Activated T-helper 17 cell treated with anti-CD3 and anti-CD28 coated beads, Interleukin-2, amount 50 U/mL, for 72 hours (primary cell): Measurements from ENCODE around the gene HS6ST1. TPM values are rescaled to one million over a fixed set of nuclear protein-coding genes. Genes with fewer than 3 reads are reported as not detected.
"Not testable (repeated sequence)": the region's sequence is repeated elsewhere in the genome, so short reads cannot be mapped to it uniquely, and the experiment has no call there.

Experiments
- ATAC-seq: fragments of 150-1000 bp; cut with Tn5 transposase; replicated peaks from 2 replicates; pipeline ENCODE4 v1.10.0; 2021; ENCODE audit warnings: mild to moderate bottlenecking, moderate library complexity
- H3K27ac Mint-ChIP-seq: one replicate; pipeline ENCODE4 v1.8.0; 2022; ENCODE audit warnings: mixed read lengths
- H3K27me3 Mint-ChIP-seq: one replicate; pipeline ENCODE4 v1.8.0; 2022; ENCODE audit warnings: mixed read lengths
- H3K36me3 Mint-ChIP-seq: one replicate; pipeline ENCODE4 v1.8.0; 2022; ENCODE audit warnings: low read depth, mild to moderate bottlenecking, mixed read lengths
- H3K4me1 Mint-ChIP-seq: one replicate; pipeline ENCODE4 v1.8.0; 2022; ENCODE audit warnings: mixed read lengths
- H3K4me3 Mint-ChIP-seq: one replicate; pipeline ENCODE4 v1.8.0; 2022; ENCODE audit warnings: mild to moderate bottlenecking, mixed read lengths
- H3K9me3 Mint-ChIP-seq: one replicate; pipeline ENCODE4 v1.8.0; 2022; ENCODE audit warnings: mixed read lengths
- total RNA-seq, 2 donors: library from RNA; stranded (reverse); gene quantifications; one replicate each; pipeline ENCODE4 v1.2.3, GENCODE V29; 2022

HS6ST1 gene
- total RNA-seq, 2 donors from 2014 or later = 3.8 to 7.8 TPM

DNA sequence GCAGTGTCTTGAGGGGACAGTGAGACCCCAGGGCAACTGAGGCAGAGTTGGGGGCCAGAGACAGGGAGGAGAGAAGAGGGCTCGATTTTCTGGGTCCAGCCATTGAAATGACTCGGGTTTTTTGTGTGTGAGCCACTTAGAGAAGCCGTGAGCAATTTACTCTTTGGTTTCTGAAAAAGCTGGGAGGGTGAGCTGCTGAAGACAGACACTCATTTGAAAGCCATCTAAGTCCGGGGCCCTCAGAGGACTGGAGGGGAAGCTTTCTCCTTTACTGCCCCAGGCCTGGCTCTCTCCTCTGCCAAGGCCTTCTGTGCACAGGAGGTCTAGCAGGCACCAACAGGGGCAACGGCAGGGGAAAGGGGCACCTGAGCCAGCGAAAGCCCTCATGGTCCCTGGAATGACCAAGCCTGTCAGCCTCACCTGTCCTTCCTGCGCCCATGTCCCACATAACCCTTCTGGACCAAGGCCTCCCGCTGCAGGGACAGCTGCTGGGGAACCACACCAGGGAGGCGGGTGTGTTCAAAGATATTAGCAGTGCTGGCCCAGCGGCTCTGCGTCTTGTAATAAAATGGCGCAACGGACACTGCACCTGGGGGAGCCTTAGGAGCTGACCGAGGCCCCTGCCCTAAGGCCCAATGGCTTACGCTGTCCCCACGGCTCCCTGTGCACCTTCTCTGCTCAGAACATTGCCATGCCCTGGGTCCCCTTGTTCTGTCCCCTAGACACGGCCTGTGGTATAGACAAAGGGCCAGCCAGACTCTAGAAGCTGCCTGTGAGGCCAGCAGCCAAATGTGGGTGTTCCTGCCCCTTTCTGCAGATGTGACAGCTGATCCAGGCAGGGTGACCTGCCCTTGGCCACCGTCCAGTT, 45.8 kb downstream of the HS6ST1 start:
- Mint-ChIP-seq H3K36me3 (peaks cover 23% of the 10 kb centered on the region), H3K4me1 (peaks cover 6% of the 10 kb centered on the region), H3K9me3 (no peaks in the 10 kb centered on the region), H3K27ac (no peak overlapping the region), H3K27me3 (no peaks in the 10 kb centered on the region), H3K4me3 (no peak overlapping the region)
- no peak for ATAC-seq

DNA sequence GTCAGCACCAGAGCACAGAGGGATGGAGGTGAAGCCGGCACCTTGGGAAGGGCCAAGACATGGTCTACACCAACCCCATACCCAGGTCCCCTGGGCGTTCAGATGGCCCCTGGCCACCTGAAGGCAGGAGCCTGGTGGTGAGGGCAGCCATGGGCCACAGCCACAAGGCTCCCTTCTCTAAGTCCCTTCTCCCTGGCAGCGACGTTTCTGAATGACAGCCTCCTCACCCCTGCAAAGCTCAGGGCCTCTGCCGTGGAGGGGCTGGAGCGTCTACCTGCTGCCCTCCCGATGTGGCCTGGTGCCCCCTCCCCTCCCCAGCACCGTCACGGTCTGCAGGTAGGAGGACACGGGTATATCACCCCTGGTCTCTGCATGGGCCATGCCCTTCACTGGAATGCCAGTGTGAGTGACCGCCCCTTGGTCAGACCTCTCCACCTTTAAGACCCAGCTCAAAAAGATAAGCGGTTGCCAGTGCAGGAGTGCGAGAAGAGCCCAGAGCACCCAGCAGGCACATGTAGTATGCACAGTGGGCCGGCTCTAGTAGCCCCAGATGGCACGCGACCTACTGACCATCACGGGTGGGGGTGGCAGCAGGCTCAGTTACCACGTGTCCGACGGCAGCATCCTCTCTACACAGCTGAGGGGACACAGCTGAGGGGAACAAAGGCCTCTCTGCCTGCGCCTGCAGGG, 46.6 kb downstream of the HS6ST1 start:
- peaks cover 6% of the 10 kb centered on the region for H3K4me1 Mint-ChIP-seq
- peaks cover 23% of the 10 kb centered on the region for H3K36me3 Mint-ChIP-seq
- no peaks in the 10 kb centered on the region for H3K27me3 Mint-ChIP-seq
- H3K27ac Mint-ChIP-seq = no peak overlapping the region
- ATAC-seq = no peak
- H3K4me3 Mint-ChIP-seq = no peak overlapping the region
- H3K9me3 Mint-ChIP-seq = no peaks in the 10 kb centered on the region

DNA sequence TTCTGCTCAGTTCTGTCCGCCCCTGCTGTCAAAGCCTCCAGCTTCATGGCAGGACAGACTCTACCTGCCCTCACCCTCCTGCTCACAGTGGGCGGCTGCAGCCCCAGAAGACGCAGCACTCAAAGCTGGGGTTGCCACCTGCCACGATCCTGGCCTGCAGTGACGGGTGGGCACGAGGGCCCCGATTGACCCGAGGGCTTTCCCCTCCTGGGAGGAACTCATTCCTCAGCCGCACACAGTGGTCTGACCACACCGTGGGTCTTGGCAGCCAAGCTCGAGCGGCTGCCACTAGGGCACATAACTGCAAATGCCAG, 47.1 kb downstream of the HS6ST1 start:
- H3K4me3 Mint-ChIP-seq = no peak overlapping the region
- no peak overlapping the region for H3K27ac Mint-ChIP-seq
- peaks cover 23% of the 10 kb centered on the region for H3K36me3 Mint-ChIP-seq
- H3K9me3 Mint-ChIP-seq = no peaks in the 10 kb centered on the region
- no peak for ATAC-seq
- no peaks in the 10 kb centered on the region for H3K27me3 Mint-ChIP-seq
- peaks cover 6% of the 10 kb centered on the region for H3K4me1 Mint-ChIP-seq

DNA sequence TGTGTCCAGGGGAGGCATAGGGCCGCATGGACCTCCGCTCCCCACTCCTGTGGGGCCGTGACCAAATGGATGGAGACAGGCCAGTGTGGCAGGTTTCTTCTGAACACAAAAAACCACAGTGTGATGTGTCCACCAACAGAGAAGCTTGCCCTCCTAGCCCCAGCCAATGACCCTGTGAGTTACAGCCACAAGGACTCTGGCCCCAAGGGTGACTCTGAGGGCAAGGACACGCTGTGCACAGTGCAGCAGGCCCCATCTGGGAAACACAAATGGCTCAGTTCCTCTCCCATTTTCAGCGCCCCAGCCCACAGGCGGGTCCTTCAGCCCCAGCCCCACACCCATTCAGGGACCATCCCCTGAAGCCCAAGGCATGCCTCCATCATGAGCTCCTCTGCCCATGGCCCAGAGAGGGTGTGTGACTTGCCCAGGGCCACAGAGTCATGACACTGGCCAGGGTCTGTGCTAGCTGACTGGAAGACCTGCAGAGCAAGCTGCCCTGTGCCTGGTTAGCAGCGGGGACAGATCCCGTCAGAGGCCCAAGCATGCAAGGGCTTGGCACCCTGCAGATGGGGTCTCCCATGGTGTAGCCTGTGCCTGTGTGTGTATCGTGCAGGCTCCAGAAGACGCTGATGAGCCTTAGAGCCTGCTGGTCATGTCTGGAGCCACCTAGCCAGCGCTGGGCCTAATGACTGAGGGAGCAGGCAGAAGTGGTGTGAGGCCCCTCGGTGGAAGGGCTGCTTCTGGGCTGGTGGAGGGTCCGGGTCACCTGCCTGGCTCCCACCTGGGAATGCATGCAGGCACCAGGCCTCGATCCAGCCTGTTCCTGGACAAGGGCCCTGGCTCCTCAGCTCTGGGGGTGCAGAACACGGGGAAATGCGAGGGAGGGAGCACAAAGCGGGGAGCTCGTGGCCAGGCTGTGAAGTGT, 47.7 kb downstream of the HS6ST1 start:
- ATAC-seq = no peak
- Mint-ChIP-seq H3K27me3 (no peaks in the 10 kb centered on the region), H3K4me3 (no peak overlapping the region), H3K27ac (no peak overlapping the region), H3K9me3 (no peaks in the 10 kb centered on the region), H3K36me3 (peaks cover 23% of the 10 kb centered on the region), H3K4me1 (peaks cover 6% of the 10 kb centered on the region)

DNA sequence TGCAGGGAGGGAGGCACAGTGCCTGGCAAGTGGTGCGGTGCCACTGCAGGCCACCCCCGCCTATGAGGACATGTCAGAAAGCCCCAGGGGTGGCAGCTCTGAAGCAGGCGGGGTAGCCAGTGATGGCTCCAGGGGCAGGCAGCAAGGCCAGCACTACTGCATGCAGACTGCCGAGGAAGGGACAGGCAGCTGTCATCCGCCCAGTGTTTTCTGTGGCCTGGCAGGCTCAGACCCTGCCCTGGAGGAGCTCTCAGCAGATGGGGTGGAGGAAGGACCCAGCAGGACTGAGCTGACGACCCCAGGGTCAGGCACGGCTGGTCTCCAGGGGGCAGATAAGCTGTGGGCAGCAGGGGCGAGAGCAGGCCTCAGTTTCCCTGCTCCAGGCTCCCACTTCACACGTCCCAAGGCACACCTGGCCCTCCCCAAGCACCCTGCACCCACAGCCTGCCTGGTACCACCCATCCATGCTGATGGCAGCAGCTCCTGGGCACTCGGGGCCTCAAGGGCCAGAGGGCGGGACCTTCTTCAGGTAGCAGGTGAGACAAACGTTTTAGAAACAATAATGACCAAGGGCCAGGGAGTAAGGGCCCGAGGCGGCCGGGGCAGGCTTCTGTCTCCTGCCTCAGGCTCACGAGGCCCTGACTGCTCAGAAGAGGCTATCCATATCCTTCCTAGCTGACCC, 48.5 kb downstream of the HS6ST1 start:
- no peak for ATAC-seq
- peaks cover 15% of the 10 kb centered on the region for H3K36me3 Mint-ChIP-seq
- no peak overlapping the region for H3K27ac Mint-ChIP-seq
- H3K9me3 Mint-ChIP-seq = no peaks in the 10 kb centered on the region
- H3K4me3 Mint-ChIP-seq = no peak overlapping the region
- H3K4me1 Mint-ChIP-seq = peaks cover 6% of the 10 kb centered on the region
- no peaks in the 10 kb centered on the region for H3K27me3 Mint-ChIP-seq

DNA sequence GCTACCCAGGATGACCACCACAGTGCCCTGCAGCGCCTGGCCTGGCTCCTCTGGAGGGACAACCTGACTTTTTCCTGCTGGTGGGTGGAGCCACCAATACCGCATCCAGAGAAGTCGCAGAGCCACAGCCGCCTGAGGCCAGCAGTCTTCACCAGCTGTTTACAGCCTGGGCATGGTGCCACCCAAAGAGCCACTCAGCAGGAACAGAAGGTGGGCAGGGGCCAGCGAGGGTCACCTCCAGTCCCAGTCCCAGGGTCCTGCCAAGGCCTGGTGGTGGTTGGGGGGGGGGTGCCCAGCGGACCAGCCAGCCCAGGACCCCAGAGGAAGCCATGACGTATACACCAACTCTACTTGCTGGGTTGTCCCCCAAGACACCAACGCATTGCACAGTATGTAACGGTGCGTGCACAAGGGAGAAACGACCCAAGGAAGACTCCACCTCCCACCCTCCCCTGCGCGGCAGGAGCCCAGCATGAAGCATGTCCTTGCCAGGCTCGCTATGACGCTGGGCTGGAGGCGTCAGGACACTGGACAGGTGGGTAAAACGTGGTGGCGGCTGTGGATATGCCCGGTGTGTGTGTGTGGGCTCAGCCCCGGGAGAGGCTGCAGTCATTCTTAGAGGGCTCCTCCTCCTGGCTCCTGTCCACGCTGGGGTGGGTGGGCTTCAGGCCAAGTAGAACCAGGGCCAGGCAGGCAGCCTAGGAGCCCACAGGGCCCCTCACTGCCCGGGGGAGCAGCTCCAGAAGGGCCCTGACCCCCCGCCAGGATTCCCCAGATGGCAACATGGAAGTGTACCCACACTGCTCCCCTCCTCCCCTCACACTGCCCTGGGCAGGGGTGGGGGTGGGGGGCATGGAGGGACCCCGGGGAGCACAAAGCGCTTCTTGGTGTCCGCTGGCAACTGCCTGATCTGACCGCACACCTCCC, 49.3 kb downstream of the HS6ST1 start:
- Mint-ChIP-seq H3K27ac (no peak overlapping the region), H3K4me1 (peaks cover 4% of the 10 kb centered on the region), H3K27me3 (no peaks in the 10 kb centered on the region), H3K36me3 (peaks cover 7% of the 10 kb centered on the region), H3K4me3 (no peak overlapping the region), H3K9me3 (no peaks in the 10 kb centered on the region)
- no peak for ATAC-seq

DNA sequence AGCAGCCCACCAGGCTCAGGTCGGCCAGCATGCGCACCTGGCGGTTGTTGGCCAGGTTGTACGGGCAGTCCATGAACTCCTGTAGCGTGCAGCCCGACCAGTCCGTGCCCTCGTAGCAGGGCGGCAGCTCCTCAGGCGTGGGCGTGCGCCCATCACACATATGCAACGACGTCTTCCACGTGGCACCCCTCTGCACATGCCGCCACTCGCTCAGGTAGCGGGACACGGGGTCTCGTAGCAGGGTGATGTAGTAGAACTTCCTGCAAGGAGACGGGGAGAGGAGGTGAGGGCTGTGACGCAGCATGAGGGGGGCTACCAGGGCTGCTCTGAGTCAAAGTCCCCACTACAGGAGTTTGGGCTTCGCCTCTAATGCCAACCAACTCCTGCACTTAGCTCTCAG, 50.1 kb downstream of the HS6ST1 start:
- H3K4me3 Mint-ChIP-seq, H3K27ac Mint-ChIP-seq, H3K27me3 Mint-ChIP-seq, ATAC-seq, H3K36me3 Mint-ChIP-seq, H3K4me1 Mint-ChIP-seq, H3K9me3 Mint-ChIP-seq: not testable (repeated sequence)

DNA sequence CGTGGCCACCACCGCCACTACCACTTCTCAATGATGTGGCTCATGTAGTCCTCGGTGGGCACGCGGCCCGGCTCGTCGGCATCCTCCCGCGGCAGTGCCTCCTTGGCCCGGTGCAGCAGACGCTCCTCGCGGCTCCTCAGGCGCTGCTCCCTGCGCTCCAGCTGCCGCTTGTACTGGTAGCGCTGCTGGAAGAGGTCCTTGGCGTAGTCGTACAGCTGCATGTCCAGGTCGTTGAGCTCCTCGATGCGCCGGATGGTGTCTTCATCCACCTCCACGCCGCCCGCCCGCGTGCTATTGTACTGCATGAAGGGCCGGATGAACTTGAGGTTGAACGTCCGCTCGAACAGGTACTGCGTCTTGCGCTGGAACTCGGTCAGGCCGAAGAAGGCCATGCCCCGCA, 50.5 kb downstream of the HS6ST1 start:
- not testable (repeated sequence) for H3K4me3 Mint-ChIP-seq, H3K9me3 Mint-ChIP-seq, ATAC-seq

DNA sequence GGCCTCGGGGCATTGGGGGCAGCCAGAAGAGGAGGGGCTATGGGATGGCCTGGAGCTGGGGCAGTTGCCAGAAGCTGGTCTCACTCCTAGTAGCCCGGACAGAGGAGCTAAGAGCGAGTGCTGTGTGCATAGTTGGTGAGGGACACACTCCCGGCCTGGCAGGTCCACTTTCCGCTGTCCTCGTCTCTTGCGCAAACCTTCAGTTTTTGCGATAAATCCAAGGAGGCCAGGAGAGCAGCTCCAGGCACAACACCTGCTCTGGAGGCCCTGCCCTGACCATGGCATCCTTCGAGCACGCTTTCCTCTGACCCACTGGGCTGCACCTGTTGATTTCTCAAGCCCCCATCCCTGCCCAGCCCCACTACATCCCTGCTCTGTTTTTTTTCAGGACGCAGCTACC, 51.0 kb downstream of the HS6ST1 start:
- H3K4me1 Mint-ChIP-seq = not testable (repeated sequence)

More for the DNA sequence above, 50.5 kb downstream of the HS6ST1 start:
- not testable (repeated sequence) for H3K27me3 Mint-ChIP-seq, H3K27ac Mint-ChIP-seq, H3K36me3 Mint-ChIP-seq, H3K4me1 Mint-ChIP-seq

DNA sequence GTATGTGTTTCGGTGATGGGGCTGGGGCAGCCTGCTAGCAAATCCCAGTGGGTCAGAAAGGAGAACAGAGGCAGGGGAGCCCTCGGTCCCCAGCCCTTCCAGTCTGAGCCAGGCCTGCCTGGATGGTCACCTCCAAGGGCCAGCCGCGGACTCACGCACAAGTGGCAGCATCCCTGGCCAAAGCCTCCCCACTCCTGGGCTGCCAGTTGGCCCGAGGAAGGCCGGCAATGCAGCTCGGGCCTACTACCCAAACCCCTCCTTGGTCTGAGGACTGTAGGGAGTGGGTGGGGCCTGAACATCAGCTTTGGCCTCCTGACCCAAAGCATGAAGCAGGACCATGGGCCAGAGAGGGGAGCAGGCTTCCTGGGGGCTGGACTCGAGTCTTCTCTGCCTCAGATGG, 51.5 kb downstream of the HS6ST1 start:
- ATAC-seq, H3K36me3 Mint-ChIP-seq, H3K4me3 Mint-ChIP-seq, H3K27ac Mint-ChIP-seq, H3K4me1 Mint-ChIP-seq, H3K27me3 Mint-ChIP-seq, H3K9me3 Mint-ChIP-seq: not testable (repeated sequence)

More for the DNA sequence above, 51.0 kb downstream of the HS6ST1 start:
- H3K36me3 Mint-ChIP-seq, H3K9me3 Mint-ChIP-seq, H3K27ac Mint-ChIP-seq, H3K27me3 Mint-ChIP-seq, ATAC-seq, H3K4me3 Mint-ChIP-seq: not testable (repeated sequence)

DNA sequence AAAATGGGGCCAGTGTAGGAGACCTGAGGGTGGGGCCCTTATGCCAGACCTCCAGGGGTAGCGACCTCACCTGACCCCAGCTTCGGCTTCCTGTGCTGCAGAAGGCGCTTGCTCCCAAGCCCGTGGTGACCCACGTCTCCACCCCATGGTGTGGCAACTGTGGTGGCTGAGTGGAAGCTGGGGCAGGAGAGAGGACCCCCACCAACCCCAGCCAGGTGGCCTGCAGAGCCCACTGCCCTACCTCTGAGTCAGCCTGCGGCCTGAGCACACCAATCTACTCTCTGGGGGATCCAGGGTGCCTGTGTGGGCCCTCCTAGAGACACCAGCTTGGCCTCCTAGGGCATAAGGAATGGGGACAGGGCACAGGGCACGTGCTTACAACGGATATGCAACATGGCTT, 52.2 kb downstream of the HS6ST1 start:
- H3K4me1 Mint-ChIP-seq, H3K27me3 Mint-ChIP-seq: not testable (repeated sequence)

DNA sequence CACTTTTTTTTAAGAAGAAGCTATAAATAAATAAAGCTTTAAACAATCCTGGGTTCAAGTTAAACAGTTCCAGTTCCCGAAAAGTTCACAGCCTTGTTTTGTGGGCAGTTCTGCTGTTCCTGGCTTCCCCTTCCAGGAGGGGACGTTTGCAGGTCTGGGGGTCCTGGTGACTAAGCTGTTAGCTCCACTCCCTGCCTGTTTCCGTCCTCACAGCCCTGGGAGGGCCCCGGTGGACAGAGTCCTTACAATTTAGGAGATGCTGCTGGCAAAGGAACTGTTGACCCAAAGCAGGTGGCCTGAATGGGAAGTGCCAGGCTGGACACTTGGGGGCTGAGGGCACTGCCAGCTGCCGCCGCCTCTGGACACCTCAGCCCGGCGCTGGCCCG, 53.1 kb downstream of the HS6ST1 start:
- not testable (repeated sequence) for H3K27me3 Mint-ChIP-seq, H3K36me3 Mint-ChIP-seq, ATAC-seq, H3K27ac Mint-ChIP-seq, H3K4me3 Mint-ChIP-seq, H3K4me1 Mint-ChIP-seq, H3K9me3 Mint-ChIP-seq

More for the DNA sequence above, 52.2 kb downstream of the HS6ST1 start:
- ATAC-seq, H3K27ac Mint-ChIP-seq, H3K36me3 Mint-ChIP-seq, H3K4me3 Mint-ChIP-seq, H3K9me3 Mint-ChIP-seq: not testable (repeated sequence)

DNA sequence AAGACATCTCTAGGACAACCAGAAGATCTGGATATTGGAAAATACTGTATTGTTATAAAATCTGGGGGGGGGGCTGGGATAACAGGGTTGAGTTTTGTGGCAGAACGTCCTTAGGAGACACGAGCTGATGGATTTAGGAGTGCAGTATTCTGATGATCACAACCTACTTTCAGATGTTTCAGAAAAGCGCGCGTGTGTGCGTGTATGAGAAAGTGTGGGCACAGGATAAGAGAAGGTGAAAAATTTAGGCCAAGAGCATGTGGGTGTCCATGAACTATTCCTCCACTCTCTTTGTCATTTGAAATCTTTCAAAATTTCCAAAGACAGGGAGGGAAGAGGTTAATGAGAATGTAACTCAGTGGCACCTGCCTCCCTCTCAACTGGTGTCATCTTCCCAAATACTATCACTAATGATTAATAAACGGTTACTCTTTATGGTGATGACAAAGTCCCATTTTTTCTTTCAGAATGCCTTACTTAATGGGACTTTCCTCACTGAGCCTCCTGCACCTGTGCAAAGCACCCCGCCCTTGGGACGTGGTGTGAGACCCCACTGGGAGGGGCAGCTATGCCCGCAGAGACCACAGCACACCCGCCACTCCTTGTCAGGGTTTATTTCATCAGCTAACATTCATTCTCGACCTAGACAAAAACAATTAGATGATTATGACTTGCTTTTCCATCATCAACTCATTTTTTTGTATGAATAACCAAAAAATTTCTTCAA, 53.6 kb downstream of the HS6ST1 start:
- ATAC-seq = no peak
- Mint-ChIP-seq H3K4me1 (no peaks in the 10 kb centered on the region), H3K27me3 (no peaks in the 10 kb centered on the region), H3K9me3 (no peaks in the 10 kb centered on the region), H3K4me3 (no peak overlapping the region), H3K36me3 (no peaks in the 10 kb centered on the region), H3K27ac (no peak overlapping the region)
